Stimulated activated CD4-positive, alpha-beta T cell treated with anti-CD3 and anti-CD28 coated beads, Interleukin-15, amount 100 ng/mL, for 1 hour (primary cell): ENCODE data around the gene RFC4.

Experiments used
- DNase-seq, 2 donors: peaks; one replicate each; pipeline ENCODE4 v3.0.0-alpha.2; 2020; ENCODE audit warnings: low read depth in 1 of 2, low spot score in 1 of 2

The RFC4 gene

DNA sequence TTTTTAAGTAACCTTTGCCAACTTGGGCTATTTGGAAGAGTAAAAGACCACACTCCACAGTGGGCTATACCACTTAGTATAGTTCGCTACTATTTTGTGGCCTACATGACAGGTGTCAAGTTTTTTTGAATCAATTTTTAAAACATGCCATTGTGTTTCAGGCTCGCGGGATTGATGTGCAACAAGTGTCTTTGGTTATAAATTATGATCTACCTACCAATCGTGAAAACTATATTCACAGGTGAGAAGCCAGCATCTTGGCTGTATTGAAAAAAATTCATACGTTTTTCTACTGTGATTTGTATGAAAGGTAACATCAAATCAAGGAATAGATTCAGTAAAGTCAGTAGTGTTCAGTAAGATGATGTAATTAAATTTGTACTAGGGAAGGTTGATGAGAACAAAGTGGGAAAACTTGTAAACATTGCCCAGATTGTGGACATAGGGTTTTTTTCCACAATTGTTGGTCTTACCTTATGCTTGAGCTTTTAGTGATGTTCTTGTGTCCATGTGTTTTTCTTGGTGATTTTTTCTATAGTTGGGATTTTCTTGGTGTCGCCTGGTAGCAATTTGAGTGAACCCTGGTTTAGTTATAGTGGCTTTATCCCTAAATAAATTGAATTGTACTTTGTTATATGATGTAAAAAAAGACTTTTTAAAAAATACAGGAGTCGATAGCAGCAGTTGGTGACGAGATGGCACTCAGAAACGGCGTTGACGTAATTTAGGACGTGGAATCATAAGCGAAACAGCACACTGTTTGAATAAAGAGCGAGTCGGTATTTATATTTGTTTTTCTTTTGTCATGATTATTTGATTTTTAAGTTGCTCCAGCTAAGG, 18.4 kb downstream of the RFC4 start:
- no peak for DNase-seq

DNA sequence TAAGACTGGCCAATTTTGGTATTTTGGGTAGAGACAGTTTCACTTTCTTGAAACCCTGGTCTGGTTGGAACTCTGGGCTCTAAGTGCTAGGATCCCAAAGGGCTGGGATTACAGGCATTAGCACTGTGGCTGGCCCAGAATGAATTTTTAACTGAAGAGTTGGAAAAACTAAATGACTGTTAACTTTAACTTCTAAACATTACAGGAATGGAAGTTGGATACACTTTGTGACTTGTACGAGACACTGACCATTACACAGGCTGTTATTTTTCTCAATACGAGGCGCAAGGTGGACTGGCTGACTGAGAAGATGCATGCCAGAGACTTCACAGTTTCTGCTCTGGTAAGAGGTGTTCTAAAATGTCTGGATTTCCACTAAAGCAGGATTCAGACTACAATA, 19.4 kb downstream of the RFC4 start:
- DNase-seq: no peak

- no peak for DNase-seq
Observed at GRCh38 chr3:186785495-186786018, 20.7 kb downstream of the RFC4 start.

GRCh38 chr3:186784820-186785494, 21.3 kb downstream of the RFC4 start:
- no peak for DNase-seq

DNA sequence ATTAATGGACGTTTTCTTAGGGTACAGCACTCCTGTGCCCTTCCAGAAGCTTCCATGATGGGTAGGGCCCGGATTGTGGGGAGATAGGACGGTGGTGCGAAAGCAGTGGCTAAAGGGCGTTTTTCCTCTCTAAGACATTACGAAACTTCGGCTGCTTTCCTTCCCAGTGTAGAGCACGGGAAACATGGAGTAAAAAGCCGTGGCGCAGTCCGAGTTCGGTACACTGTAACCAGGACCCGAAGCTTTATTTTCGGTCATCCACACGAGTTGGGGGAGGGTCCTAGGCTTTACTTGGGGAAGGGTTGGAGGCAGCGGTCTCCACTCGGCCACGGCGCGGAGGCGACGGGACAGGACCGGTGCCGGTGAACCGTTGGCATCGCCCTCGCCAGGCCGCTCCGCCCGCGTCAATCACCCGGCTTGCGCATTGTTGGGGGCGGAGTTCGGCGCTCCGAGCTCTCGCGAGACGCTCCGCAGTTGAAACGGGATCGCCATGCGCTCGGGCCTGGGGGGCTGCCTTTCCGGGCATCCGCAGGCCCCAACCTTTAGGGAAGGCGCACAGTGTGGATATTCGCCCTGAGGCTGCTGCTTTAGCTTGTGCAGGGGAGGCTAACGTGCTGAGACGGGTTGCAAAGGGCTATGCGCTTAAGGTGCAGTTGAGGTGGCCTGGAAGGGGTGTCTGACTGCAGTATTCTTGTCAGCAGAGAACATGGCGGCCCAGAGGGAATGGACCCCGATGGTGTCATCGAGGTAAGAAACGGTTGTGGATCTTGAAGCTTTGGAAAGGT, 22.4 kb downstream of the RFC4 start:
- peak; percentile 63 to 68 for DNase-seq

GRCh38 chr3:186783058-186783730, 23.1 kb downstream of the RFC4 start, which contains the start of gene EIF4A2:
Gene EIF4A2, plus strand, starts transcription at chr3:186783577. Its CDS starts 34 bp downstream, at chr3:186783611.
- DNase-seq: peak; percentile 82 to 89

DNA sequence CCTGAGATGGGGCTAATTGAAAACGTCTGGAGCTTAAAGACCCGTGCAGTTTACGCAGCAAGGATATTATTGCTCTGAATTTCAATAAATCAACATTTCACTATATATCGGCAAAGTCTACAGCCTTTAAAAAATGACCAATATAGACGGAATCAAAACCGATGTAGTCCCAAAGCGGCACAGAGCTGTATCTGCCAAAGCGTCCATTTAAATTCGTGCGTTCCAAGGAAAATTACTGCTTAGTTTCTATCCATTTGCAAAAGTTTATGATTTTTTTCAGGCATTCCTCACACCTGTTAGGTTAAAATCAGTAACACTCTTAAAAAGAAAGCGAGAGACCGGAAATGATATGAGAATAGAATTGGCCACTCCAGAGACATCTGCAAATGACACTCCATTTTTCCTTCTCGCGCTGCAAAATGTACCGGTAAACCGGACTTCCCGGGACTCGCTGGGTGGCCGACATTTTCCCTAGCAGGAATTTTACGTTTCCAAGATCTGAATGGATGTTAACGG, 23.7 kb downstream of the RFC4 start:
- no peak for DNase-seq

- DNase-seq: no peak
Observed at GRCh38 chr3:186779204-186779603, 27.1 kb downstream of the RFC4 start.

DNA sequence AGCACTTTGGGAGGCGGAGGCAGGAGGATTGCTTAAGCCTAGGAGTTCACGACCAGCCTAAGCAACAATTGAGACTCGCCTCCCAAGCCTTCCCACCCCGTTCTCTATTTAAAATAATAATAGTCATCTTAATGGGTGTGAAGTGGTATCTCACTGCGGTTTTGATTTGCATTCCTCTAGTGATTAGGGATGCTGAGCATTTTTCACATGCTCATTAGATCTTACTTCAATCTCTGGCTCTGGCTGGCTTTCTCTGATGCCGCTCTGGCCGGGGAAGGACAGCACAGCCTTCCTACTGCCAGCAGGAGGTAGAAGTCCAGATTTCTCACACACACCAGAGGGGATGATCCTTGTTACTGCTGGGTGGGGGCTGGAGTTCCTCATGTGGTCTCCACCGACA, 30.3 kb downstream of the RFC4 start:
- no peak for DNase-seq

DNA sequence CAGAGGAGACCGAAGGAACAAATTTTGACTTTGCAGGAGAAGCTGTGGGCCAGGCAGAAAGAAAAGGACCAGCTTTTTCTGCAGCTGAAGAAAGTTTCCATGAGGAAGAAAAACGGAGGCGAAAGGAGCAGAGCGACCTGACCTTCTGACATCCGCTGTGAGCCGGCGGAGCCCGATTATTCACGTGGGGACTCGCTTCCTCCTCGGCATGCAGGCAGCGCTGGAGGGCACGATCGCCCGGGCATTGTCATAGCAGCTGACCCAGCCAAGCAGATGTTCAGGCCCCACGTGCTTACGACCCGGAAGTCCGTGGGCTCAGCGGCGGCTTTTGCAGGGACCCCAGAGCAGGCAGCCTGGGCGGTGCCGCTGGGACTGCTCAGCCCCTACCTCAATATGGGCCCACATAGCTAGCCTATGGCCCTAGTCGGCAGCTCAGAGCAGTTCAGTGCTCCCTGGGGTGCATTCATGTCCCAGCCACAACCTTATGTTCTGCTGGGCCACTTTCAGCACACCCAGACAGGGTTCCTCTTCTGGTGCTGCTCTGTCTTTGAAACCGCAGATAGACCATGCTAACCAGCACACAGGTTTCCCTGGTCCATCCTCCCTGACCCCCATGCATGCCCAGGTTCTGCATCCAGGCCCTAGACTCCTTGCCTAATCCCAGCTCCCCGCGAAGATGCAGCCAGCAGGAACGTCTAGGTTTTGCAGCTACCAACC, 33.4 kb downstream of the RFC4 start:
- peak; percentile 18 to 44 for DNase-seq

- DNase-seq: peak in 1 of 2 donors; percentile 2
Observed at GRCh38 chr3:186772281-186772694, 34.0 kb downstream of the RFC4 start.

GRCh38 chr3:186760897-186761447, 45.3 kb downstream of the RFC4 start:
- DNase-seq: no peak

- DNase-seq: no peak
Observed at GRCh38 chr3:186760141-186760833, 46.0 kb downstream of the RFC4 start.

DNA sequence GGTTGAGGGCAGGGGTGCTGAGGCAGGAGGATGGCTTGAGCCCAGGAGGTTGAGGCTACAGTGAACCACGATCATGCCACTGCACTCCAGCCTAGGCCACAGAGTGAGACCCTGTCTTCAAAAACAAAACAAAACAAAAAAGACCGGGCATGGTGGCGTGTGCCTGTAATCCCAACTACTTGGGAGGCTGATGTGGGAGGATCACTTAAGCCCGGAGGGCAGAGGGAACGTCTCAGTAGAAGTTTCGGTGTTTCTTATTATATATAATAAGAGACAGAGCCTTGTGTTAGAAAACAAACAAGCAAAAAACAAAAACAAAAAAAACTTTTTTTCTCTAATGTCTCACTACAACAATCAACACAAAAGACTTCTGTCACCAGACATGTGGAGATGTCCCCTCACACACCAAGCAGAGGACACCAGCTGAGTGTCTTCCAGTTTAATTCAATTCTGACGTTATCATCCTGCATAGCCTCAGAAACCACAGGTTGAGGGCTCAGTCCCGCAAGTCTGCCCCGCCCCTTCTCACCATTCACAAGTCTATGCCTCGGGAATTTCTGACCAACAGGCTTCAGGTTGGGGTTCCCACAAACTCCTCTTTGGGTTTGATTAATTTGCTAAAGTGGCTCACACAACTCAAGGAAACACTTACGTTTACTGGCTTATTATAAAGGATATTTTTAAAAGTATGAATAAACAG, 46.9 kb downstream of the RFC4 start:
- no peak for DNase-seq

- DNase-seq: no peak
Observed at GRCh38 chr3:186757686-186758220, 48.5 kb downstream of the RFC4 start.

- no peak for DNase-seq
Observed at GRCh38 chr3:186757214-186757613, 49.1 kb downstream of the RFC4 start.

- no peak for DNase-seq
Observed at GRCh38 chr3:186754871-186755270, 51.4 kb downstream of the RFC4 start.

- no peak for DNase-seq
Observed at GRCh38 chr3:186754006-186754405, 52.3 kb downstream of the RFC4 start.
